Trophoblast cell (in vitro differentiated cells and primary cell): ENCODE measurements around the gene CORO2A.

Experiments
- DNase-seq, 2 donors: peaks; one replicate each; pipeline ENCODE4 v3.0.0-alpha.2; 2016
- H2AFZ ChIP-seq: 2 replicates; pipeline ENCODE4 v1.6.1; 2013; ENCODE audit warnings: low read length, moderate library complexity, mild to moderate bottlenecking; ENCODE audit not compliant: insufficient read depth, poor library complexity
- H2AK5ac ChIP-seq: 2 replicates; pipeline ENCODE4 v1.6.1; 2013; ENCODE audit warnings: mild to moderate bottlenecking, low read length
- H2BK120ac ChIP-seq: 2 replicates; pipeline ENCODE4 v1.6.1; 2013; ENCODE audit warnings: low read length, mild to moderate bottlenecking, moderate library complexity; ENCODE audit not compliant: insufficient read depth, poor library complexity
- H2BK12ac ChIP-seq: 2 replicates; pipeline ENCODE4 v1.6.1; 2013; ENCODE audit warnings: mild to moderate bottlenecking, low read length, moderate library complexity
- H2BK5ac ChIP-seq: 2 replicates; pipeline ENCODE4 v1.6.1; 2013; ENCODE audit warnings: low read length, low read depth, moderate library complexity, mild to moderate bottlenecking; ENCODE audit not compliant: poor library complexity
- H3K14ac ChIP-seq: 2 replicates; pipeline ENCODE4 v1.6.1; 2013; ENCODE audit warnings: mild to moderate bottlenecking, low read length
- H3K18ac ChIP-seq: 2 replicates; pipeline ENCODE4 v1.6.1; 2013; ENCODE audit warnings: mild to moderate bottlenecking, low read length
- H3K23ac ChIP-seq: 2 replicates; pipeline ENCODE4 v1.6.1; 2013; ENCODE audit warnings: low read length
- H3K27ac ChIP-seq: 2 replicates; pipeline ENCODE4 v1.5.1; 2013; ENCODE audit warnings: low read depth, mild to moderate bottlenecking, inconsistent platforms, low read length, moderate library complexity
- H3K27me3 ChIP-seq: 2 replicates; pipeline ENCODE4 v1.6.1; 2013; ENCODE audit warnings: inconsistent platforms, mild to moderate bottlenecking, low read length, moderate library complexity; ENCODE audit not compliant: insufficient read depth
- H3K36me3 ChIP-seq, 2 experiments: 1 replicate in 1 of 2; 2 replicates in 1 of 2; pipeline ENCODE4 v1.6.1; 2013; ENCODE audit warnings: low read length in 2 of 2, mild to moderate bottlenecking in 2 of 2, moderate library complexity in 1 of 2; ENCODE audit not compliant: insufficient read depth in 2 of 2, control insufficient read depth in 1 of 2
- H3K4ac ChIP-seq: 2 replicates; pipeline ENCODE4 v1.6.1; 2013; ENCODE audit warnings: low read depth, mild to moderate bottlenecking, low read length, moderate library complexity
- H3K4me1 ChIP-seq, 2 experiments: 1 replicate in 1 of 2; 2 replicates in 1 of 2; pipeline ENCODE4 v1.6.1; 2013; ENCODE audit warnings: low read length in 2 of 2, mild to moderate bottlenecking in 2 of 2, moderate library complexity in 1 of 2; ENCODE audit not compliant: insufficient read depth in 2 of 2, control insufficient read depth in 1 of 2
- H3K4me2 ChIP-seq: 2 replicates; pipeline ENCODE4 v1.6.1; 2013; ENCODE audit warnings: inconsistent platforms, mild to moderate bottlenecking, low read length, moderate library complexity
- H3K4me3 ChIP-seq: 2 replicates; pipeline ENCODE4 v1.5.1; 2013; ENCODE audit warnings: mild to moderate bottlenecking, low read depth, low read length, inconsistent platforms
- H3K79me1 ChIP-seq: one replicate; pipeline ENCODE4 v1.6.1; 2013; ENCODE audit warnings: low read length
- H3K79me2 ChIP-seq: 2 replicates; pipeline ENCODE4 v1.6.1; 2013; ENCODE audit warnings: low read length, mild to moderate bottlenecking; ENCODE audit not compliant: control insufficient read depth, insufficient read depth, poor library complexity
- H3K9ac ChIP-seq: 2 replicates; pipeline ENCODE4 v1.6.1; 2013; ENCODE audit warnings: mild to moderate bottlenecking, low read length
- H3K9me3 ChIP-seq: 2 replicates; pipeline ENCODE4 v1.6.1; 2013; ENCODE audit warnings: low read depth, mild to moderate bottlenecking, control low read depth, inconsistent platforms, low read length; ENCODE audit not compliant: insufficient read depth
- H4K12ac ChIP-seq: 2 replicates; pipeline ENCODE4 v1.6.1; 2013; ENCODE audit warnings: low read depth, mild to moderate bottlenecking, low read length, moderate library complexity
- H4K8ac ChIP-seq: 2 replicates; pipeline ENCODE4 v1.6.1; 2013; ENCODE audit warnings: low read depth, mild to moderate bottlenecking, low read length, moderate library complexity
- H4K91ac ChIP-seq: one replicate; pipeline ENCODE4 v1.6.1; 2013; ENCODE audit warnings: low read depth, mild to moderate bottlenecking, low read length, moderate library complexity
- WGBS: extraction: QIAGEN DNeasy Blood & Tissue Kit; methylation state at CpG from one replicate; pipeline ENCODE4 v1.1.7; 2013; ENCODE audit warnings: missing lambda C conversion rate; ENCODE audit not compliant: insufficient read length, insufficient coverage; ENCODE audit errors: extremely low coverage; 5-methylcytosine and 5-hydroxymethylcytosine counted together

CORO2A gene

GRCh38 chr9:98193336-98193944 is 1.0 kb upstream of the CORO2A start:
- H3K27me3 ChIP-seq: no peaks in the 10 kb centered on the region
- no peak overlapping the region for H2AK5ac ChIP-seq
- WGBS: no CpG with 5 or more reads among the region's 8 CpGs
- H3K23ac ChIP-seq: no peak overlapping the region
- peaks cover 0 to 1% of the 10 kb centered on the region in 2 experiments for H3K36me3 ChIP-seq
- H2BK5ac ChIP-seq: peak overlapping the region; percentile 44
- H3K4me2 ChIP-seq: peak overlapping the region; percentile 84
- no peaks in the 10 kb centered on the region for H3K9me3 ChIP-seq
- peak overlapping the region; percentile 34 for H4K12ac ChIP-seq
- H2BK12ac ChIP-seq: peak overlapping the region; percentile 78
- H3K79me1 ChIP-seq: peaks cover 23% of the 10 kb centered on the region
- H3K18ac ChIP-seq: peak overlapping the region; percentile 87
- H3K9ac ChIP-seq: no peak overlapping the region
- no peak for DNase-seq
- peak overlapping the region; percentile 66 for H3K27ac ChIP-seq
- H3K4ac ChIP-seq: no peak overlapping the region
- peak overlapping the region; percentile 76 for H3K4me3 ChIP-seq
- peak overlapping the region; percentile 74 for H2BK120ac ChIP-seq
- no peak overlapping the region for H4K8ac ChIP-seq
- H3K4me1 ChIP-seq: peaks cover 18 to 34% of the 10 kb centered on the region in 2 experiments
- H4K91ac ChIP-seq: peak overlapping the region; percentile 67
- H2AFZ ChIP-seq: peak overlapping the region; percentile 84
- peaks cover 13% of the 10 kb centered on the region for H3K79me2 ChIP-seq
- no peak overlapping the region for H3K14ac ChIP-seq

DNA sequence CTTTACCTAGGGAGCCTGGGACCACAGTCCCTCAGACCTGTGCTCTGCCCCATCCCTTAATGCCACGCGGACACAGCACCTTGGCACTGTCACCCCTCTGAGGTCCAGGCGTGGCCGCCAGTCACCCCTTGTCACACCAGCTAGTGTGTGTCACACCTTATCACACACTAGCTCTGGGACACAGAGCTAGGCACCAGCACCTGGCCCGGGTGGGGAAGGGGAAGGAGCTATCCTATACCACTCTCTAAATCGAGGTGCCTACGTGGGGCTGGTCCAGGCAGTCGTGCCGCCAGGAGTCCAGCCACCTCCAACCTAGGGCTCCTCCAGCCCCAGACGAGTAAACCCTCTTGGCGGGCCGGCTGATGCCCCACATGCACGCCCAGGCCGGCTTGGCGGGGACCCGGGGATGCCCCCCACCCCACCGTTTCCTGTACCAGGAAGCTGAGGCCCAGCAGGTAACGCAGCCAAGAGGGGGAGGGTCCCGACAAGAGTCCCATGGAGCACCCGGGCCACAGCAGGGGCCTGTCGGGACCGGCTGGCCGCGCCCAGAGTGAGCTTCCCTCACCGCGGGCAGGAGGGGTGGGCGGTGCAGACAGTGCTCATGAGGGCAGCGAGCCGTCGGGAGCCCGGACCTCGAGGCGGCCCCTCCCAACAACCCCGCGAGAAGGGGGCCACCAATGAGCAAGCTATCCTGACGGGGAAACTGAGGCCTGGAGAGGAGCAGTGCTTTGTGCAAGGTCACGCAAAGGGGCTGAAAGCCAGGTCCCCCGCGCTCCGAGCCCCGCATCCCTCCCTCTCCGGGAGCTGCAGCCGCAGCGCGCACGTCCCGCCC is 550 bp downstream of the CORO2A start:
- Histone ChIP-seq H3K79me1 (peaks cover 25% of the 10 kb centered on the region), H3K4ac (peak overlapping the region; percentile 86), H3K4me3 (peak overlapping the region; percentile 92), H3K9ac (peak overlapping the region; percentile 82), H3K9me3 (no peaks in the 10 kb centered on the region), H3K23ac (no peak overlapping the region), H2AFZ (peak overlapping the region; percentile 90), H2BK5ac (peak overlapping the region; percentile 82), H3K4me1 (peaks cover 23 to 39% of the 10 kb centered on the region in 2 experiments), H3K27me3 (no peaks in the 10 kb centered on the region), H4K8ac (peak overlapping the region; percentile 73), H4K12ac (peak overlapping the region; percentile 80), H2BK12ac (peak overlapping the region; percentile 67), H3K27ac (peak overlapping the region; percentile 89), H2BK120ac (peak overlapping the region; percentile 67), H3K14ac (peak overlapping the region; percentile 74), H3K18ac (peak overlapping the region; percentile 90), H3K79me2 (peaks cover 18% of the 10 kb centered on the region), H3K4me2 (peak overlapping the region; percentile 84), H3K36me3 (no peaks in the 10 kb centered on the region), H2AK5ac (peak overlapping the region; percentile 75), H4K91ac (peak overlapping the region; percentile 78)
- WGBS: no CpG with 5 or more reads among the region's 47 CpGs
- DNase-seq: peak; percentile 31 to 49

GRCh38 chr9:98191181-98191608 is 1.2 kb downstream of the CORO2A start:
- Histone ChIP-seq H3K79me2 (peaks cover 20% of the 10 kb centered on the region), H3K27ac (peak overlapping the region; percentile 89), H3K18ac (peak overlapping the region; percentile 90), H4K91ac (peak overlapping the region; percentile 78), H4K12ac (peak overlapping the region; percentile 15), H3K36me3 (no peaks in the 10 kb centered on the region), H2BK12ac (peak overlapping the region; percentile 67), H3K79me1 (peaks cover 25% of the 10 kb centered on the region), H2AK5ac (no peak overlapping the region), H3K23ac (no peak overlapping the region), H3K27me3 (no peaks in the 10 kb centered on the region), H3K14ac (peak overlapping the region; percentile 74), H2AFZ (peak overlapping the region; percentile 90), H2BK120ac (peak overlapping the region; percentile 67), H3K4ac (no peak overlapping the region), H3K9ac (no peak overlapping the region), H2BK5ac (peak overlapping the region; percentile 60), H3K9me3 (no peaks in the 10 kb centered on the region), H3K4me2 (peak overlapping the region; percentile 84), H4K8ac (peak overlapping the region; percentile 34), H3K4me1 (peaks cover 23 to 38% of the 10 kb centered on the region in 2 experiments), H3K4me3 (peak overlapping the region; percentile 92)
- peak in 1 of 2 donors; percentile 10 for DNase-seq
- no CpG with 5 or more reads among the region's 5 CpGs for WGBS

- Histone ChIP-seq H3K27me3 (no peaks in the 10 kb centered on the region), H2BK5ac (peak overlapping the region; percentile 60), H2AFZ (no peak overlapping the region), H3K4me2 (peak overlapping the region; percentile 84), H3K18ac (no peak overlapping the region), H3K36me3 (peaks cover 0 to 2% of the 10 kb centered on the region in 2 experiments), H2BK120ac (peak overlapping the region; percentile 26), H3K14ac (no peak overlapping the region), H4K91ac (peak overlapping the region; percentile 78), H3K9ac (no peak overlapping the region), H3K79me2 (peaks cover 25% of the 10 kb centered on the region), H2BK12ac (no peak overlapping the region), H3K27ac (peak overlapping the region; percentile 89), H3K23ac (no peak overlapping the region), H3K4ac (no peak overlapping the region), H3K4me1 (peaks cover 21 to 37% of the 10 kb centered on the region in 2 experiments), H4K8ac (peak overlapping the region; percentile 34), H4K12ac (peak overlapping the region; percentile 15), H2AK5ac (no peak overlapping the region), H3K9me3 (no peaks in the 10 kb centered on the region), H3K4me3 (no peak overlapping the region), H3K79me1 (peaks cover 25% of the 10 kb centered on the region)
- WGBS: no CpG with 5 or more reads among the region's 5 CpGs
- peak in 1 of 2 donors; percentile 4 for DNase-seq
These were observed 1.7 kb downstream of the CORO2A start for GRCh38 chr9:98190757-98191105.
